Panc1 (cell line): ENCODE measurements around the gene MCM7. TPM values are rescaled to one million over a fixed set of nuclear protein-coding genes. Genes with fewer than 3 reads are reported as not detected.

Source experiments
- ATAC-seq: fragments of 200-7000 bp; cut with Tn5 transposase; 2 replicates; pipeline ENCODE4 v1.9.1; 2020; ENCODE audit warnings: mild to moderate bottlenecking, moderate library complexity
- BruUV-seq: library from RNA; stranded (reverse); fragments of 400-500 nt; replicated peaks from 2 replicates; lab custom pipeline; 2021; lab: Mats Ljungman, UMichigan
- CTCF ChIA-PET: fragments of 300-600 bp; sonication (Branson Sonifier 250); formaldehyde crosslinking; loops from one replicate; lab custom pipeline; 2022; ENCODE audit warnings: antibody characterized with exemption; lab: Charles Lee
- POLR2A ChIA-PET: fragments of 300-600 bp; sonication (Branson Sonifier 250); formaldehyde crosslinking; loops from one replicate; lab custom pipeline; 2022; ENCODE audit warnings: antibody characterized with exemption; lab: Charles Lee
- DNase-seq: peaks from one replicate; pipeline ENCODE4 v3.0.0-alpha.2; 2010; ENCODE audit warnings: low read depth, low spot score
- H3K27ac ChIP-seq: 2 replicates; pipeline ENCODE4 v1.5.1; 2011; ENCODE audit warnings: mild to moderate bottlenecking, low read length, inconsistent platforms
- H3K27me3 ChIP-seq: fragments of 200-500 bp; sonication (Bioruptor generic); 2 replicates; pipeline ENCODE4 v1.6.0; 2014; ENCODE audit warnings: low read length, inconsistent platforms; ENCODE audit not compliant: control insufficient read depth, insufficient read depth
- H3K36me3 ChIP-seq: fragments of 200-500 bp; sonication (Bioruptor generic); 2 replicates; pipeline ENCODE4 v1.5.1; 2014; ENCODE audit warnings: inconsistent platforms, mild to moderate bottlenecking, low read length, moderate library complexity; ENCODE audit not compliant: control insufficient read depth, insufficient read depth
- H3K4me1 ChIP-seq: 2 replicates; pipeline ENCODE4 v1.5.1; 2011; ENCODE audit warnings: inconsistent platforms, mild to moderate bottlenecking, low read length, moderate library complexity; ENCODE audit not compliant: control insufficient read depth, insufficient read depth
- H3K4me3 ChIP-seq, 2 experiments: 2 replicates each; pipeline ENCODE4 v1.5.1; 2011 to 2012; ENCODE audit warnings: low read depth in 2 of 2, low read length in 2 of 2, mild to moderate bottlenecking in 2 of 2, inconsistent platforms in 1 of 2, moderate library complexity in 1 of 2
- H3K9me3 ChIP-seq: fragments of 200-500 bp; sonication (Bioruptor generic); 2 replicates; pipeline ENCODE4 v1.5.1; 2014; ENCODE audit warnings: low read depth, mild to moderate bottlenecking, inconsistent platforms, low read length, moderate library complexity; ENCODE audit not compliant: control insufficient read depth, insufficient read depth
- POLR2AphosphoS5 ChIP-seq: IDR thresholded peaks from 2 replicates; pipeline ENCODE4 v1.6.1; 2012; ENCODE audit warnings: mild to moderate bottlenecking, low read depth, low read length, moderate library complexity
- SIN3A ChIP-seq: IDR thresholded peaks from 2 replicates; pipeline ENCODE4 v1.6.1; 2012; ENCODE audit warnings: low read depth, mild to moderate bottlenecking, low read length, moderate library complexity, borderline replicate concordance; ENCODE audit not compliant: insufficient read depth
- TCF7L2 ChIP-seq: IDR thresholded peaks from 2 replicates; pipeline ENCODE4 v1.6.1; 2011; ENCODE audit warnings: mild to moderate bottlenecking, low read depth, low read length, inconsistent platforms
- in situ Hi-C: cut with HindIII; loops from 2 replicates; pipeline ENCODE4 v1.10.0; 2016; ENCODE audit warnings: low sequenced_read_pairs, low pct_unique_long_range_greater_than_20kb
- intact Hi-C: fragments of 100-400 bp; cut with micrococcal nuclease; formaldehyde crosslinking; loops from one replicate; pipeline ENCODE4 v1.10.0; 2022; ENCODE audit not compliant: unreplicated experiment
- total RNA-seq: library from RNA; stranded (reverse); gene quantifications from one replicate; pipeline ENCODE4 v1.2.1, GENCODE V29; 2021; ENCODE audit not compliant: unreplicated experiment
- TF ChIP-seq, protein P1 (sequence below): fragments of 450-650 bp; IDR thresholded peaks from 2 replicates; pipeline ENCODE4 v1.5.1; 2017; ENCODE audit warnings: mild to moderate bottlenecking
- TF ChIP-seq, protein P2 (sequence below), 2 experiments: IDR thresholded peaks; 2 replicates each; pipeline ENCODE4 v1.6.1; 2011 to 2012; ENCODE audit warnings: low read depth in 2 of 2, control low read depth in 1 of 2, low read length in 1 of 2, mild to moderate bottlenecking in 1 of 2, moderate library complexity in 1 of 2; ENCODE audit not compliant: insufficient read depth in 1 of 2

MCM7 gene
- total RNA-seq, 1 experiment from 2014 or later: 258 TPM

DNA sequence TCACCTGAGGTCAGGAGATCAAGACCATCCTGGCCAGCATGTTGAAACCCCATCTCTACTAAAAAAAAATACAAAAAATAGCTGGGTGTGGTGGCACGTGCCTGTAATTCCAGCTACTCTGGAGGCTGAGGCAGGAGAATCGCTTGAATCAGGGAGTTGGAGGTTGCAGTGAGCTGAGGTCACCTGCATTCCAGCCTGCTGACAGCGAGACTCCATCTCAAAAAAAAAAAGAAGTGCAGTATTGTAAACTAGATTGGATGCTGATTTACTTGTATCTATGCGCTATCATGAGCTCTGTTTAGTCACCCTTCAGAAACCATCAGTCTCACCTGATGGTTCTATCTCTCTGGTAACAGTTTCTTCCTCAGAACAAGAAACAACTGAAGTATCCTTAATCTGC is 37.8 kb downstream of the MCM7 start:
- no peak overlapping the region for H3K4me3 ChIP-seq
- ATAC-seq: no peak
- in situ Hi-C loops: no loop called here
- DNase-seq: no peak
- H3K9me3 ChIP-seq: no peaks in the 10 kb centered on the region
- POLR2A ChIA-PET: interaction anchor here (0.8 kb wide), 1 partner anchor 13 kb away, joined by 3 read pairs; no protein-coding TSS in a partner anchor
- no peaks in the 10 kb centered on the region; the same call in 1 of the 2 replicates for H3K4me1 ChIP-seq
- no peaks in the 10 kb centered on the region for H3K36me3 ChIP-seq
- CTCF ChIA-PET: interaction anchor here (0.6 kb wide), 2 partner anchors 69 to 70 kb away, joined by 3 to 9 read pairs; no protein-coding TSS in a partner anchor
- BruUV-seq: no TSS peak
- TF ChIP-seq SIN3A: no peak
- TF ChIP-seq POLR2AphosphoS5: no peak
- TF ChIP-seq, protein P1, sequence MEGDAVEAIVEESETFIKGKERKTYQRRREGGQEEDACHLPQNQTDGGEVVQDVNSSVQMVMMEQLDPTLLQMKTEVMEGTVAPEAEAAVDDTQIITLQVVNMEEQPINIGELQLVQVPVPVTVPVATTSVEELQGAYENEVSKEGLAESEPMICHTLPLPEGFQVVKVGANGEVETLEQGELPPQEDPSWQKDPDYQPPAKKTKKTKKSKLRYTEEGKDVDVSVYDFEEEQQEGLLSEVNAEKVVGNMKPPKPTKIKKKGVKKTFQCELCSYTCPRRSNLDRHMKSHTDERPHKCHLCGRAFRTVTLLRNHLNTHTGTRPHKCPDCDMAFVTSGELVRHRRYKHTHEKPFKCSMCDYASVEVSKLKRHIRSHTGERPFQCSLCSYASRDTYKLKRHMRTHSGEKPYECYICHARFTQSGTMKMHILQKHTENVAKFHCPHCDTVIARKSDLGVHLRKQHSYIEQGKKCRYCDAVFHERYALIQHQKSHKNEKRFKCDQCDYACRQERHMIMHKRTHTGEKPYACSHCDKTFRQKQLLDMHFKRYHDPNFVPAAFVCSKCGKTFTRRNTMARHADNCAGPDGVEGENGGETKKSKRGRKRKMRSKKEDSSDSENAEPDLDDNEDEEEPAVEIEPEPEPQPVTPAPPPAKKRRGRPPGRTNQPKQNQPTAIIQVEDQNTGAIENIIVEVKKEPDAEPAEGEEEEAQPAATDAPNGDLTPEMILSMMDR: no peak
- TF ChIP-seq, protein P2, sequence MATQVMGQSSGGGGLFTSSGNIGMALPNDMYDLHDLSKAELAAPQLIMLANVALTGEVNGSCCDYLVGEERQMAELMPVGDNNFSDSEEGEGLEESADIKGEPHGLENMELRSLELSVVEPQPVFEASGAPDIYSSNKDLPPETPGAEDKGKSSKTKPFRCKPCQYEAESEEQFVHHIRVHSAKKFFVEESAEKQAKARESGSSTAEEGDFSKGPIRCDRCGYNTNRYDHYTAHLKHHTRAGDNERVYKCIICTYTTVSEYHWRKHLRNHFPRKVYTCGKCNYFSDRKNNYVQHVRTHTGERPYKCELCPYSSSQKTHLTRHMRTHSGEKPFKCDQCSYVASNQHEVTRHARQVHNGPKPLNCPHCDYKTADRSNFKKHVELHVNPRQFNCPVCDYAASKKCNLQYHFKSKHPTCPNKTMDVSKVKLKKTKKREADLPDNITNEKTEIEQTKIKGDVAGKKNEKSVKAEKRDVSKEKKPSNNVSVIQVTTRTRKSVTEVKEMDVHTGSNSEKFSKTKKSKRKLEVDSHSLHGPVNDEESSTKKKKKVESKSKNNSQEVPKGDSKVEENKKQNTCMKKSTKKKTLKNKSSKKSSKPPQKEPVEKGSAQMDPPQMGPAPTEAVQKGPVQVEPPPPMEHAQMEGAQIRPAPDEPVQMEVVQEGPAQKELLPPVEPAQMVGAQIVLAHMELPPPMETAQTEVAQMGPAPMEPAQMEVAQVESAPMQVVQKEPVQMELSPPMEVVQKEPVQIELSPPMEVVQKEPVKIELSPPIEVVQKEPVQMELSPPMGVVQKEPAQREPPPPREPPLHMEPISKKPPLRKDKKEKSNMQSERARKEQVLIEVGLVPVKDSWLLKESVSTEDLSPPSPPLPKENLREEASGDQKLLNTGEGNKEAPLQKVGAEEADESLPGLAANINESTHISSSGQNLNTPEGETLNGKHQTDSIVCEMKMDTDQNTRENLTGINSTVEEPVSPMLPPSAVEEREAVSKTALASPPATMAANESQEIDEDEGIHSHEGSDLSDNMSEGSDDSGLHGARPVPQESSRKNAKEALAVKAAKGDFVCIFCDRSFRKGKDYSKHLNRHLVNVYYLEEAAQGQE (IDR thresholded peaks at IDR 0.05; ENCODE audit: insufficient read depth in 1 of 2, low read depth in 2 of 2, low read length in 1 of 2): no peak
- TF ChIP-seq TCF7L2: no peak
- intact Hi-C loops: no loop called here
- no peak overlapping the region for H3K27ac ChIP-seq
- no peaks in the 10 kb centered on the region for H3K27me3 ChIP-seq

DNA sequence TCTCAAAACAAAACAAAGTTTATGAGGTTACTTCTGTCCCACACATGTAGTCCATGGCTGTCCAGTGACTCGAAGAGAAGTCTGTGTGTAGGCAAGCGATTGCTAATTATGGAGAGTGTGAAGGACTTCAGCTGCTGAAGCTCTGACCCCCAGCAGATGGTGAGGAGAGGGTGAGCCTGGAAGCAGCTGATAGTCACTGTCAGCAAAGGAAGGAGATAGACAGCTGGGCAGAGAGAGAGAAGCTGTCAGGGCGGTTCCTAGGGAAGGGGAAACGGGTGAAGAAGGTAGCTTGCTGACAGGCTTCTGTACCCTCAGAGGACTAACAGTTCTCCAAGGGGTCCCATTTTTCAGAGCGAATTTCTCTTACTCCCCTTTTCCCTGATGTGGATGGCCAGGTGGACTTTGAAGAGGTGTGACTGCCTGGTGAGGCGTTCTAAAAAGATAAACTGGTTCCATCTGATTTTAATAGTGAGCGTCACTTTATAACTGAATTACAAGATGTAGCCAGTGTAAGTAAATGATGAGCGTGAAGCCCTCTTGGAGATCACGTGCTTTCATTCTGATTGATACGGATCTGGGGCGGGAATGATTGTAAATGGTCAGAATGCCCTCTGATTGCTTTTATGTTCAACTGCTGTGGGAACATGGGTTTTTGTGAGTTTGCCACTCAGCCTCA is 39.5 kb downstream of the MCM7 start:
- ATAC-seq (no peak), DNase-seq (no peak)
- ChIA-PET POLR2A (interaction anchor here (0.6 kb wide), 1 partner anchor 308 kb away, joined by 6 read pairs; no protein-coding TSS in a partner anchor), CTCF (no interaction called here)
- TF ChIP-seq, protein P2 (IDR thresholded peaks at IDR 0.05; ENCODE audit: insufficient read depth in 1 of 2, low read depth in 2 of 2, low read length in 1 of 2): no peak
- TF ChIP-seq, protein P1: no peak
- no peak for TF ChIP-seq TCF7L2
- no peak for TF ChIP-seq SIN3A
- no peak for TF ChIP-seq POLR2AphosphoS5
- no TSS peak for BruUV-seq
- intact Hi-C loops (no loop called here), in situ Hi-C loops (no loop called here)
- Histone ChIP-seq H3K9me3 (no peaks in the 10 kb centered on the region), H3K36me3 (no peaks in the 10 kb centered on the region), H3K27me3 (no peaks in the 10 kb centered on the region), H3K4me1 (no peaks in the 10 kb centered on the region; the same call in 1 of the 2 replicates), H3K27ac (no peak overlapping the region), H3K4me3 (no peak overlapping the region)
